ENCODE results near the gene NIT1.

Gene NIT1

GRCh38 chr1:161158316-161159010 is 40.6 kb downstream of the NIT1 start:
- DNase-seq: no peak

GRCh38 chr1:161159087-161159912 is 41.4 kb downstream of the NIT1 start, which contains the start of gene USP21:
Gene USP21, plus strand, starts transcription at chr1:161159500. Its CDS starts 1,141 bp downstream, at chr1:161160641.
- DNase-seq: peak; percentile 92

GRCh38 chr1:161159913-161160243 is 42.0 kb downstream of the NIT1 start:
- DNase-seq: no peak

GRCh38 chr1:161160671-161161145 is 42.8 kb downstream of the NIT1 start:
- no peak for DNase-seq

GRCh38 chr1:161161652-161162051 is 43.7 kb downstream of the NIT1 start:
- no peak for DNase-seq

- DNase-seq: no peak
Measured at GRCh38 chr1:161162052-161162451, 44.1 kb downstream of the NIT1 start.

GRCh38 chr1:161162806-161163205 is 44.9 kb downstream of the NIT1 start:
- no peak for DNase-seq

GRCh38 chr1:161163793-161164192 is 45.9 kb downstream of the NIT1 start:
- no peak for DNase-seq

GRCh38 chr1:161164901-161165610 is 47.2 kb downstream of the NIT1 start:
- DNase-seq: no peak

- peak; percentile 98 for DNase-seq
Measured at GRCh38 chr1:161165742-161166668, 48.1 kb downstream of the NIT1 start, which contains the start of gene PPOX. Gene PPOX, plus strand, starts transcription at chr1:161166426. Its CDS starts 422 bp downstream, at chr1:161166848.

GRCh38 chr1:161166669-161167548 is 49.0 kb downstream of the NIT1 start:
- no peak for DNase-seq

GRCh38 chr1:161168906-161169305 is 51.0 kb downstream of the NIT1 start:
- DNase-seq: no peak

All from NCI-H345 (cell line).